Spleen (tissue), 11 donors: ENCODE results near the gene PLEKHA7. TPM values are rescaled to one million over a fixed set of nuclear protein-coding genes. Genes with fewer than 3 reads are reported as not detected.
"Not testable (repeated sequence)": the region's sequence is repeated elsewhere in the genome, so short reads cannot be mapped to it uniquely, and the experiment has no call there.

Source experiments
- DNase-seq: peaks from one replicate; pipeline ENCODE4 v3.0.0-alpha.2; 2020
- H3K27ac ChIP-seq, 8 donors: fragments of 200-600 bp; sonication (generic) in 7 of 8; 1 replicate in 4 of 8; 2 replicates in 4 of 8; pipeline versions ENCODE4 v1.5.0 to v1.8.0; 2016 to 2021; ENCODE audit warnings: inconsistent platforms in 4 of 8, mild to moderate bottlenecking in 4 of 8, moderate library complexity in 1 of 8
- H3K27me3 ChIP-seq, 7 donors: fragments of 200-600 bp; sonication (generic) in 6 of 7; replicated peaks in 1 of 7; 1 replicate in 4 of 7; 2 replicates in 3 of 7; pipeline versions ENCODE4 v1.5.0 to v1.8.0; 2016 to 2021; ENCODE audit warnings: inconsistent platforms in 3 of 7, mild to moderate bottlenecking in 1 of 7
- H3K36me3 ChIP-seq, 6 donors: fragments of 200-600 bp; sonication (generic) in 5 of 6; 1 replicate in 4 of 6; 2 replicates in 2 of 6; pipeline versions ENCODE4 v1.5.0 to v1.8.0; 2016 to 2021; ENCODE audit warnings: inconsistent platforms in 2 of 6
- H3K4me1 ChIP-seq, 6 donors: fragments of 200-600 bp; sonication (generic) in 5 of 6; 1 replicate in 3 of 6; 2 replicates in 3 of 6; pipeline versions ENCODE4 v1.5.0 to v1.8.0; 2016 to 2021; ENCODE audit warnings: inconsistent platforms in 3 of 6
- H3K4me3 ChIP-seq, 8 donors: fragments of 200-600 bp; sonication (generic) in 7 of 8; 1 replicate in 4 of 8; 2 replicates in 4 of 8; pipeline versions ENCODE4 v1.5.0 to v1.8.0; 2016 to 2021; ENCODE audit warnings: inconsistent platforms in 4 of 8, mild to moderate bottlenecking in 4 of 8, moderate library complexity in 2 of 8
- H3K9me3 ChIP-seq, 8 donors: fragments of 200-600 bp; sonication (generic) in 7 of 8; 1 replicate in 4 of 8; 2 replicates in 4 of 8; pipeline versions ENCODE4 v1.5.0 to v1.8.0; 2016 to 2021; ENCODE audit warnings: inconsistent platforms in 4 of 8
- CTCF ChIP-seq, 11 experiments: fragments of 200-600 bp in 7 of 11; fragments of 450-650 bp in 4 of 11; sonication (generic) in 4 of 11; IDR thresholded peaks in 8 of 11; conservative IDR thresholded peaks in 3 of 11; 1 replicate in 7 of 11; 2 replicates in 4 of 11; pipeline versions ENCODE4 v1.4.0 to v1.8.0; 2016 to 2021; ENCODE audit warnings: antibody characterized with exemption in 11 of 11, inconsistent platforms in 4 of 11, mild to moderate bottlenecking in 1 of 11
- POLR2A ChIP-seq, 3 donors: fragments of 450-650 bp; IDR thresholded peaks; one replicate each; pipeline ENCODE4 v1.5.1; 2017; ENCODE audit warnings: antibody characterized with exemption in 3 of 3, mild to moderate bottlenecking in 1 of 3
- POLR2AphosphoS5 ChIP-seq, 3 donors: sonication (generic); formaldehyde crosslinking; IDR thresholded peaks; one replicate each; pipeline ENCODE4 v1.5.1; 2017; ENCODE audit warnings: antibody characterized with exemption in 3 of 3
- WGBS, 5 donors: extraction: QIAGEN DNeasy Blood & Tissue Kit in 3 of 5; methylation state at CpG; one replicate each; pipeline versions ENCODE4 v1.1.5 to v1.1.7; 2013 to 2018; 5-methylcytosine and 5-hydroxymethylcytosine counted together
- intact Hi-C: fragments of 100-400 bp; cut with DNase I; formaldehyde crosslinking; loops from one replicate; pipeline ENCODE4 v1.15.0; 2023; ENCODE audit warnings: low total_unique reads
- polyA plus RNA-seq, 3 donors: library from polyadenylated mRNA; stranded (reverse); fragments of 200-250 nt; gene quantifications; one replicate each; pipeline ENCODE4 v1.2.1, GENCODE V29; 2013
- total RNA-seq, 7 donors: library from RNA; depleted of rRNA in 3 of 7; stranded (reverse); fragments of >200 nt in 3 of 7; fragmentation: NEBNext Ultra II Directional in 4 of 7; extraction: Animal tissue kit (Norgen Biotek cat#: 25700) in 4 of 7; gene quantifications; one replicate each; pipeline versions ENCODE4 v1.1.0 to v1.2.1, GENCODE V29; 2016 to 2021
- donor health status: healthy with polysubstance abuse.
- donor health status: DM: no; HTN: no; CAD: no; lungs with moderate emphysema.
- donor health status: DM: no; HTN: no; CAD: no.
- donor health status: Bipolar disorder and iron deficiency.
- donor health status: healthy.
- donor health status: DM: no; HTN: no; CAD: no.
- donor health status: DM: yes; HTN: yes; CAD: no.

PLEKHA7 gene
- total and polyA plus RNA-seq, 10 donors = 1.8 to 12.8 (median 5.8) TPM

DNA sequence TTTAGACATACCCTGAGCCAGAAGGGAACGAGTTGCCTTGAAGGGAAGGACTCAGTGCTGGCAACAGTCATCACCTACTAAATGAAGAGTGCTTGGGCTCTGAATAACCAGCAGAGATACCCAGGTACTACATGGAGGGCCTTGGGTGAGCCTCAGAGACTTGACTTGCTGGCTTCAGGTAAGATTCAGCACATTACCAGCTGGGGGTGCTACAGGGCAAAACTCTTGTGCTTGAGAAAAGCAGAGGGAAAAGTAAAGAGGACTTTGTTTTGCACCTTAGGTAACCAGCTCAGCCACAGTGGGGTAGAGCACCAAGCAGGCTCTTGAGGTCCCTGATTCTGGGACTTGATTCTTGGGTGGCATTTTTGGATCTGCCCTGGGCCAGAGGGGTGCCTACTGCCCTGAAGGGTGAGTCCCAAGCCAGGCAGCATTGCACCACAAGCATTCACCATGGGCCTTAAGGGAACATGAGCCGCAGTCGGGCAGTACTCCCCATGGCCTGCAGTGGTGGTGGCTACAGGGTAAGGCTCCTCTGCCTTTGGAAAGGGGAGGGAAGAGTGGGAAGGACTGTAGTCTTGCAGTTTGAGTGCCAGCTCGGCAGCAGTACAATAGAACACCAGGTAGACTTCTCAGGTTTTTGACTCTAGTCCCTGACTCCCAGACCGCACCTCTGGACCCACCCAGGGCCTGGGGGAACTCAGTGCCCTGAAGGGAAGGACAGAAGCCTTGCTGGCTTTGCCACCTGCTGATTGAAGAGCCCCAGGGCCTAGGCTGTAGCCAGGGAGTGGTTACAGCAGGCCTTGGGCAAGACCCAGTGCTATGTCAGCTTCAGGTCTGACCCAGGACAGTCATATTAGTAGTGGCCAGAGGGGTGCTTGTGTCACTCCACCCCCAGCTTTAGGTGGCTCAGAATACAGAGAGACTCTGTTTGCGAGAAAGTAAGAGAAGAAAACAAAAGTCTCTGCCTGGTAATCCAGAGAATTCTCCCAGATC lies 22.7 kb upstream of the PLEKHA7 start:
- TF ChIP-seq CTCF (IDR thresholded peaks at IDR 0.05 in 8 of 11, conservative IDR thresholded peaks at IDR 0.05 in 3 of 11) (no peak), POLR2A (IDR thresholded peaks at IDR 0.05) (no peak), POLR2AphosphoS5 (IDR thresholded peaks at IDR 0.05) (no peak)

GRCh38 chr11:17034027-17034426 lies 19.8 kb upstream of the PLEKHA7 start:
- 87 to 95% (median 94%) methylated on average over 7 to 10 of the region's 10 CpGs for WGBS, 5 donors
- H3K4me1 ChIP-seq, H3K4me3 ChIP-seq, H3K36me3 ChIP-seq, H3K27ac ChIP-seq, DNase-seq, intact Hi-C loops, H3K27me3 ChIP-seq: not testable (repeated sequence)
- H3K9me3 ChIP-seq = peaks cover 0 to 15% (median 3%) of the 10 kb centered on the region in 8 donors

More for the DNA sequence above, 22.7 kb upstream of the PLEKHA7 start:
- no peak overlapping the region for H3K4me3 ChIP-seq
- H3K9me3 ChIP-seq = peaks cover 0 to 15% (median 3%) of the 10 kb centered on the region in 8 donors
- 78 to 92% (median 87%) methylated on average over 6 of the region's 6 CpGs for WGBS, 5 donors
- H3K27ac ChIP-seq = no peak overlapping the region
- DNase-seq = no peak
- no peaks in the 10 kb centered on the region for H3K4me1 ChIP-seq
- no peaks in the 10 kb centered on the region for H3K36me3 ChIP-seq
- no peaks in the 10 kb centered on the region for H3K27me3 ChIP-seq
- intact Hi-C loops = no loop called here

GRCh38 chr11:17026487-17027082 lies 12.4 kb upstream of the PLEKHA7 start:
- Histone ChIP-seq H3K4me3 (no peak overlapping the region), H3K27ac (no peak overlapping the region), H3K4me1 (no peaks in the 10 kb centered on the region), H3K9me3 (no peaks in the 10 kb centered on the region), H3K27me3 (no peaks in the 10 kb centered on the region), H3K36me3 (no peaks in the 10 kb centered on the region)
- WGBS, 5 donors = 75 to 85% (median 83%) methylated on average over 3 of the region's 3 CpGs
- no peak for TF ChIP-seq CTCF (IDR thresholded peaks at IDR 0.05 in 8 of 11, conservative IDR thresholded peaks at IDR 0.05 in 3 of 11)
- no peak for TF ChIP-seq POLR2A (IDR thresholded peaks at IDR 0.05)
- TF ChIP-seq POLR2AphosphoS5 (IDR thresholded peaks at IDR 0.05) = no peak
- no peak for DNase-seq
- intact Hi-C loops = no loop called here

DNA sequence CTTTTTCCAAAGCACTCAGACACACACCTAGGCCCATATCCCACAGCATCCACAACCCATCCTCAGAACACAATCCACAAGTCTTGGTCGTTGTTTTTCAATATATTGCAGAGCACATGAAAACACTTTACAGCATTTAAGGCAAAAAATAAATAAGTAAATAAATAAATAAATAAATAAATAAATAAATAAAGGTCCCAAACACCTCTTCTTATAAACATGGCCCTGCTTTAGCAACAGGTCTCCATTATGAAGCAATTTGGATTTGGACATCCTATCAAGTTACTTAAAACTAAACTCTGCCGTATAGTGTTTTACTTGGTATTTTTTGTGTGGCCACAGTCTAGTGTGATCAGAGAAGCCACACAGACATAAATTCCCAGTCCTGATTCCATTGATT lies 10.7 kb upstream of the PLEKHA7 start:
- Histone ChIP-seq H3K36me3 (no peaks in the 10 kb centered on the region), H3K27ac (no peak overlapping the region), H3K4me3 (no peak overlapping the region), H3K4me1 (no peaks in the 10 kb centered on the region), H3K9me3 (no peaks in the 10 kb centered on the region), H3K27me3 (no peaks in the 10 kb centered on the region)
- TF ChIP-seq POLR2A (IDR thresholded peaks at IDR 0.05) (no peak), CTCF (IDR thresholded peaks at IDR 0.05 in 8 of 11, conservative IDR thresholded peaks at IDR 0.05 in 3 of 11) (no peak), POLR2AphosphoS5 (IDR thresholded peaks at IDR 0.05) (no peak)
- intact Hi-C loops = no loop called here
- 78 to 93% (median 84%) methylated on average over 2 of the region's 2 CpGs for WGBS, 5 donors
- DNase-seq = no peak
